GM23248 (cell line): ENCODE data around the gene CD300LG.

Experiments used
- EZH2 ChIP-seq: fragments of 200-600 bp; sonication (generic); IDR thresholded peaks from 2 replicates; pipeline ENCODE4 v1.6.1; 2018; ENCODE audit warnings: antibody characterized with exemption, mild to moderate bottlenecking; ENCODE audit not compliant: insufficient read depth, poor library complexity, severe bottlenecking
- EZH2phosphoT487 ChIP-seq: fragments of 200-600 bp; sonication (generic); IDR thresholded peaks from 2 replicates; pipeline ENCODE4 v1.6.1; 2018; ENCODE audit warnings: antibody characterized with exemption, moderate library complexity, mild to moderate bottlenecking, low read depth; ENCODE audit not compliant: insufficient read depth

DNA sequence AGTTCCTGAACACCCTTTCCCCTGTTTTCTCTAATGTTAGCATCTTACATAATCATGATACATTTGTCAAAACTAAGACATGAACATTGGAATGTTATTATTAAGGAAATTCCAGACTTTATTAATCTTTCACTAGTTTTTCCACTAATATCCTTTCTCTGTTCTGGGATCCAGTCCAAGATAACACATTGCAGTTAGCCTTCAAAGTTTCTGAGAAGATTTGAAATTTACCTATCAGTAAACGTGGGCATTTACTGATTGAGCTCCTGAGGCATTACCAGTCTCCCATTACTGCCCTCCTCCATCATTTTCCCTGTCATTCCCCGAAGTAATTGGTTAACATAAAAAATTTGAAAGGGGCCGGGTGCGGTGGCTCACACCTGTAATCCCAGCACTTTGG, 5.7 kb upstream of the CD300LG start:
- TF ChIP-seq EZH2: no peak
- TF ChIP-seq EZH2phosphoT487: no peak
